HCT116 (cell line): ENCODE measurements around the gene AOC1. TPM values are rescaled to one million over a fixed set of nuclear protein-coding genes. Genes with fewer than 3 reads are reported as not detected.

ENCODE experiments used
- ATAC-seq: fragments of 200-7000 bp; cut with Tn5 transposase; 2 replicates; pipeline ENCODE4 v1.9.1; 2020; ENCODE audit warnings: mild to moderate bottlenecking, moderate library complexity
- BruUV-seq: library from RNA; stranded (reverse); fragments of 400-500 nt; replicated peaks from 2 replicates; lab custom pipeline; 2021; lab: Mats Ljungman, UMichigan
- CTCF ChIA-PET: fragments of 300-600 bp; sonication (Branson Sonifier 250); formaldehyde crosslinking; loops from one replicate; lab custom pipeline; 2021; ENCODE audit warnings: antibody characterized with exemption; lab: Charles Lee
- POLR2A ChIA-PET: fragments of 300-600, 350-600 bp; sonication (Branson Sonifier 250); formaldehyde crosslinking; loops from one replicate; lab custom pipeline; 2021; ENCODE audit warnings: antibody characterized with exemption; lab: Charles Lee
- RAD21 ChIA-PET, 2 experiments: fragments of 300-600 bp; sonication (Branson Sonifier 250); formaldehyde crosslinking; loops; one replicate each; lab custom pipeline; 2023; ENCODE audit warnings: low total read pairs in 2 of 2; ENCODE audit not compliant: uncharacterized antibody in 2 of 2, unreplicated experiment in 2 of 2, low non-redundant PET in 1 of 2; lab: Charles Lee
- DNase-seq: peaks from one replicate; pipeline ENCODE4 v3.0.0-alpha.2; 2010; ENCODE audit warnings: low read depth, low spot score
- H2AFZ ChIP-seq: fragments of 200-600 bp; shearing (Covaris generic), sonication (generic); 2 replicates; pipeline ENCODE4 v1.6.1; 2017; ENCODE audit warnings: low read depth, mixed run types, mixed read lengths, antibody characterized with exemption, low read length; ENCODE audit not compliant: poor library complexity, severe bottlenecking
- H3K27ac ChIP-seq: 2 replicates; pipeline ENCODE4 v1.5.1; 2012; ENCODE audit warnings: low read depth, low read length
- H3K27me3 ChIP-seq: fragments of 200-600 bp; sonication (generic); 2 replicates; pipeline ENCODE4 v1.6.1; 2016; ENCODE audit warnings: mixed run types, low read length, mixed read lengths; ENCODE audit not compliant: insufficient read depth
- H3K36me3 ChIP-seq, 2 experiments: fragments of 200-500 bp in 1 of 2; fragments of 200-600 bp in 1 of 2; sonication (Bioruptor generic) in 1 of 2; sonication (generic) in 1 of 2; 2 replicates each; pipeline versions ENCODE4 v1.5.1 to v1.6.1; 2014 to 2016; ENCODE audit warnings: low read length in 2 of 2, inconsistent platforms in 1 of 2, mixed read lengths in 1 of 2, mixed run types in 1 of 2; ENCODE audit not compliant: insufficient read depth in 2 of 2, control insufficient read depth in 1 of 2
- H3K4me1 ChIP-seq, 2 experiments: fragments of 200-600 bp in 1 of 2; sonication (generic) in 1 of 2; 2 replicates each; pipeline versions ENCODE4 v1.5.1 to v1.6.1; 2012 to 2017; ENCODE audit warnings: low read length in 2 of 2, inconsistent platforms in 1 of 2, mild to moderate bottlenecking in 1 of 2, mixed read lengths in 1 of 2, mixed run types in 1 of 2, moderate library complexity in 1 of 2; ENCODE audit not compliant: insufficient read depth in 2 of 2, control insufficient read depth in 1 of 2
- H3K4me2 ChIP-seq: fragments of 200-600 bp; sonication (generic); 2 replicates; pipeline ENCODE4 v1.6.1; 2017; ENCODE audit warnings: mixed run types, low read length, mixed read lengths
- H3K4me3 ChIP-seq, 2 experiments: fragments of 200-600 bp in 1 of 2; sonication (generic) in 1 of 2; replicated peaks in 1 of 2; 2 replicates each; pipeline ENCODE4 v1.5.1; 2011 to 2016; ENCODE audit warnings: low read length in 2 of 2, control low read depth in 1 of 2, low read depth in 1 of 2, mild to moderate bottlenecking in 1 of 2, mixed read lengths in 1 of 2, mixed run types in 1 of 2
- H3K79me2 ChIP-seq: fragments of 200-600 bp; sonication (generic); 2 replicates; pipeline ENCODE4 v1.6.1; 2017; ENCODE audit warnings: mild to moderate bottlenecking, mixed run types, low read length, moderate library complexity, mixed read lengths; ENCODE audit not compliant: insufficient read depth
- H3K9ac ChIP-seq: fragments of 200-600 bp; sonication (generic); 2 replicates; pipeline ENCODE4 v1.6.1; 2016; ENCODE audit warnings: low read length, mixed read lengths
- H3K9me2 ChIP-seq: fragments of 200-600 bp; sonication (generic), shearing (Covaris generic); 2 replicates; pipeline ENCODE4 v1.6.1; 2017; ENCODE audit warnings: mixed run types, mild to moderate bottlenecking, moderate library complexity; ENCODE audit not compliant: insufficient read depth
- H3K9me3 ChIP-seq, 2 experiments: fragments of 200-500 bp in 1 of 2; fragments of 200-600 bp in 1 of 2; sonication (Bioruptor generic) in 1 of 2; sonication (generic) in 1 of 2; 2 replicates each; pipeline ENCODE4 v1.6.1; 2014 to 2017; ENCODE audit warnings: low read length in 2 of 2, mixed read lengths in 2 of 2, inconsistent platforms in 1 of 2, low read depth in 1 of 2, mild to moderate bottlenecking in 1 of 2, mixed run types in 1 of 2, moderate library complexity in 1 of 2; ENCODE audit not compliant: control insufficient read depth in 1 of 2, insufficient read depth in 1 of 2
- H4K20me1 ChIP-seq: fragments of 200-600 bp; sonication (generic), shearing (Covaris generic); 2 replicates; pipeline ENCODE4 v1.6.1; 2017; ENCODE audit warnings: mixed run types, mild to moderate bottlenecking, moderate library complexity; ENCODE audit not compliant: insufficient read depth
- FOSL1 ChIP-seq: IDR thresholded peaks from 2 replicates; pipeline ENCODE4 v1.6.1; 2012; ENCODE audit warnings: low read depth
- REST ChIP-seq: IDR thresholded peaks from 2 replicates; pipeline ENCODE4 v1.6.1; 2012; ENCODE audit warnings: low read depth
- SP1 ChIP-seq: IDR thresholded peaks from 2 replicates; pipeline ENCODE4 v1.6.1; 2012; ENCODE audit warnings: low read depth
- TCF7L2 ChIP-seq: IDR thresholded peaks from 2 replicates; pipeline ENCODE4 v1.7.0; 2011; ENCODE audit warnings: borderline replicate concordance, inconsistent platforms; ENCODE audit not compliant: insufficient read depth, insufficient read length; ENCODE audit errors: extremely low read depth
- ZFX ChIP-seq: fragments of 450-650 bp; IDR thresholded peaks from 2 replicates; pipeline ENCODE4 v1.6.1; 2017
- intact Hi-C: fragments of 100-400 bp; cut with micrococcal nuclease; formaldehyde crosslinking; loops from 2 replicates; pipeline ENCODE4 v1.10.0; 2022
- total RNA-seq: library from RNA; stranded (reverse); gene quantifications from one replicate; pipeline ENCODE4 v1.2.1, GENCODE V29; 2021; ENCODE audit not compliant: unreplicated experiment

AOC1 gene
- total RNA-seq, 1 experiment from 2014 or later: 0.37 TPM

GRCh38 chr7:150851492-150852370 is 586 bp upstream of the AOC1 start:
- H3K27ac ChIP-seq: no peak overlapping the region
- ChIA-PET POLR2A (no interaction called here), RAD21 (no interaction called here), CTCF (no interaction called here)
- intact Hi-C loops: no loop called here
- H3K9me3 ChIP-seq: no peaks in the 10 kb centered on the region
- no peaks in the 10 kb centered on the region for H3K9me2 ChIP-seq
- no peaks in the 10 kb centered on the region for H4K20me1 ChIP-seq
- peaks cover 26% of the 10 kb centered on the region for H3K27me3 ChIP-seq
- DNase-seq (no peak), ATAC-seq (no peak)
- no peak overlapping the region for H3K4me3 ChIP-seq
- H3K9ac ChIP-seq: no peak overlapping the region
- no peak overlapping the region for H3K4me2 ChIP-seq
- no peak overlapping the region for H2AFZ ChIP-seq
- no peaks in the 10 kb centered on the region for H3K4me1 ChIP-seq
- H3K36me3 ChIP-seq: no peaks in the 10 kb centered on the region
- H3K79me2 ChIP-seq: no peaks in the 10 kb centered on the region
- TF ChIP-seq REST (no peak), FOSL1 (no peak), TCF7L2 (no peak), ZFX (no peak), SP1 (no peak)
- no TSS peak for BruUV-seq
